HG03469 (cell line): ENCODE results near the gene RELT.

Experiments
- ATAC-seq: cut with Tn5 transposase; IDR thresholded peaks from one replicate; pipeline ENCODE4 v1.9.1; 2021; ENCODE audit warnings: mild to moderate bottlenecking, moderate library complexity, moderate number of reproducible peaks; ENCODE audit not compliant: unreplicated experiment

RELT gene

GRCh38 chr11:73401924-73402833 lies 26.0 kb downstream of the RELT start:
- no peak for ATAC-seq

GRCh38 chr11:73402834-73403185 lies 26.6 kb downstream of the RELT start:
- ATAC-seq = no peak

DNA sequence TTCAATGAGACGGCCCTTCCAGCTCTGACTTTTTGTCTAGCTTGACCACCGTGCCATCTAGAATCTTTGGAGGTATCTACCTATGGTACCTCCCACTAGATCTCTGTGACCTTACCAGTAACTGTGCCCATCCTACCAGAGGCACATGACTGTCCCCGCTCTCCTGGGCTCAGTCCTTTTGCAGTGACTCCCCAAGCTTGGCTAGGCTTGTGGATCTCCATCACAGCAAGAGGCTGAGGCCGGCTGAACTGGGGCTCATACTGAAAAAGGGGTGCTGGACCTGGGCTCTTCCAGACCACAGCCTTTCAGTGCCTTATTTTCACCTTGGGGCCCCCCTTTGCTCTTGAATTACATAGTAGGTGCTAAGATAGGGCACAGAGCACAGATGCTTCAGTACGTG lies 27.3 kb downstream of the RELT start:
- ATAC-seq = no peak

GRCh38 chr11:73404048-73404447 lies 27.8 kb downstream of the RELT start:
- ATAC-seq = no peak

DNA sequence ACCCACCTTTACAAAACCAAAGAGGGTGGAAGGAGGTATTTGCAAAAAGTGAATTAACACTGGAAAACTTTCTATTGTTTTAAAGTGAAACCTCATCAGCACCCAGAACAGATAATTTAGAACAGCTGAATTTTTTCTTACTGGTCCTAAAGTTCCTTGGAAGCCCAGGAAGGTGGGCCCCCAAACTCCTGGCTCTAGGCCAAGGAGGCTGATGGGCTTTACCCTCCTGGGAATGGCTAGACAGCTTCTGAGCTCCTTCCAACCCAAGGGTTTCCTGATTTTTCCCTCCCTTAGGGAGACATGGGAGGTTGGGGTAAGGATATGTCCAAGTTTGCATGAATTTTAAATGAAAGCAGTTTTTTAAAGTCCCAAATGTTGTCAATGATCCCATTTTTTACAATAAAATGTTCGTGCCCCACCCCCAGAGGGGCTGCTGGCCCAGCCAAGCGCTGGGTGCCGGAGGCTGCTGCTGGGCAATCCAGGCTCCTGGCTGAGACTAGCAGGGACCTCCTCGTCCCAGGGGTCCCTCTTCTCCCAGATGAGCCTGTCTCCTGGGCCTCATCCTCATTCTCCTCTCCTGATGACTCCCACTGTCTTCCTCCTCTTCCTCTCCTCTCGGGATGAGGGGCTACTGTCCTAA lies 28.4 kb downstream of the RELT start:
- no peak for ATAC-seq

GRCh38 chr11:73405146-73405510 lies 28.9 kb downstream of the RELT start:
- ATAC-seq = no peak

DNA sequence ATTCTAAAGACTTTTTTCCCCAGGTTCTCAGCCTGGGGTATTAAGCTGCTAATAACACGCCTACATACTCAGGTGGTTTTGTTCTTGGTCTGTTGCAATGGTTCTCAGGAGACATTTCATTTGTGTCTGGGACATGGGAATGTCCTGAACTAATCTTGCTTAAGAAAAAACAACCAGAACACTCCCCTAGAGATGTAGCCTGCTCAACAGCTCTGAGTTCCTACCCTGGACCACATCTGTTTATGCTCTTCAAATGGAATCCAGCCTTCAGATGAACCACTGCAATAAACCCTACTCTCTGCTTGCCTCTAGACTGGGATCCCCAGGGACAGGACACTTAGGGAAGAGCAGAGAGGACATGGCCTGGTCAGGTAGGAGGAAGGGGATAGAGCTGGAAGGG lies 29.9 kb downstream of the RELT start:
- no peak for ATAC-seq

DNA sequence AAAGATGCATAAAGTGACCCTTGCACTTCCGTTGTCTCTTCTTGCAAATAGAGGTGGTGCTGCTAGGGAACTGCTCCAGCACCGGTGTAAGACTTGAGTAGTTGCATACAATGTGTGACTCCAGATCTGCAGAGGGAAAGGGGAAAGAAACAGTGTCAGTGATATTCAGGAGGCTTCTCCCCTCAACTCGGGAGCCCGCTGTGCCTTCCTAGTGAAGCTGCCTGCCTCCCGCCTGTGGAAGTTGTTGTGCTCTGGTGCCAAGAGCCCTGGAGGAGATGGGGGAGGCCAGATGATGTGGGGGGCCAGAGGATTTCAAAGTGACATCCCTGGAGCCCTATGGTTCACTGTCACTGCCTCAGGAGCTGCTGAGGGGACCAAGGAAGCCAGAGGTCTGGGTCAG lies 30.4 kb downstream of the RELT start:
- ATAC-seq = no peak

GRCh38 chr11:73409431-73409830 lies 33.2 kb downstream of the RELT start:
- ATAC-seq = no peak

GRCh38 chr11:73410627-73411026 lies 34.4 kb downstream of the RELT start:
- no peak for ATAC-seq

DNA sequence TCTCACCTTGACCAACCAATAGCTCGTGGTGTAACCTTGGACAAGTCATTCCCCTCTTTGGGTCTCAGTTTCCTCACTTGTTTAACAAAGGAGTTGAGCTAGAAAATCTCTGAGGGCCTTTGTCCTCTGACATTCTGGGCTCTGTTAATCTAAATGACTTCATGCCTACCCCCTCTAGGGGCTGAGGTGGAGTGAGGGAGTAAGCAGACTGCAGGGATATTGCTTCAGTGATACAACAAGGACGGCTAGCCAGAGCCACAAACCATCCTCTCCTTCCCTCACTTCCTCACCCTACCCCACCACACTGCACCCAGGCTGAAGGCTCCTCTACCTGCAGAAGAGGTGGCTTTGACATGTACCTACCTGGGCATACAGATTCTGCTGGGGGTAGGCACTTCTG lies 34.8 kb downstream of the RELT start:
- no peak for ATAC-seq

- ATAC-seq = no peak
These were observed 36.1 kb downstream of the RELT start for GRCh38 chr11:73412308-73412707.

- ATAC-seq = no peak
These were observed 37.1 kb downstream of the RELT start for GRCh38 chr11:73413256-73413655.

GRCh38 chr11:73414977-73415651 lies 38.9 kb downstream of the RELT start:
- ATAC-seq = no peak

DNA sequence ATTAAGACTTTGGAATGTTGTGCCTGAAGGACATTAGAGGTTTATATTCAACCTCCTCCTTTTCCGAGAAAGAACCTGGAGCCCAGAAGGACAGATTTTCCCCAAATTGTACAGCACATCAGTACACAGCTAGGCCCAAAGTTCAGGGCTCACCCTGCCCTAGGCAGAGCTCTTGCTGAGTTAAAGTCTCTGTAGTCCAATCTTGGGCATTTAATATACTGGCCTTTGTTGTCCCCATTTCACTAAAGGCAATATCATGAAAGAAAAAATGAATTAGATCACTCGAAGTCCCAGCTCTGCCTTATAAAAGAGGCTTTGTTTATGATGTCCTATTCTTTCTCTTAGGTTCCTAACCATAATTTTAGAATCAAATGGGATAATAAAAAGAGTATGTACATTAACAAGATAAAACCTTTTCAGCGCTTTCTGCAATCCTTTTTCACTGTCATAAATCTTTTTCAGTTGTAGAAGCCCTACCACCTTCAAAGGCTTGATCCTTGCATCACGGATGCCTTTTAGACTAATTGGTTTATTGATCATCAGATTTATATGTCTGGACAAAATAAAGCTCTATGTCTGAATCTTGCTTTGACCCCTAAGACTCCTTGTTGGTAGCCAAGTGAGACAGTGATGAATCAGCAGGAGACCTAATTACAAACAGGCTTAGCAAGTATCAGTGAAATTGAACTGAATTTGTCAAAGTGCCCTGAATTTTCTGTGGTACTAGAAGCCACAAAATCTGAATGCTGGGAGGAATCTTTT lies 39.8 kb downstream of the RELT start:
- ATAC-seq = no peak

DNA sequence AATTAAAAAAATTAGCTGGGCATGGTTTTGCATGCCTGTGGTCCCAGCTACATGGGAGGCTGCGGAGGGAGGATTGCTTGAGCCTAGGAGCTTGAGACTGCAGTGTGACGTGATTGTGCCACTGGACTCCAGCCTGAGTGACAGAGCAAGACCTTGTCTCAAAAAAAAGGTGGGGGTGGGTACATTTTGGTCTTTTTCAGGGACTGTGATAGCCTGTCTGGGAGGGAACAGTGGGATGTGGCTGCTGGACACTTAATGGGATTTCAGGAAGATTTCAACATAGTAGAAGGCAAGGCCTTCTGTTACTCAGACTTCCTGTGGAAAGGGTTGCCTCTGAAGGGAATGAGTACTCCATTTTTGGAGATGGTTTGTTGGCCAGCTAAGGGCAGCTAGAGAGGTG lies 40.6 kb downstream of the RELT start:
- no peak for ATAC-seq

DNA sequence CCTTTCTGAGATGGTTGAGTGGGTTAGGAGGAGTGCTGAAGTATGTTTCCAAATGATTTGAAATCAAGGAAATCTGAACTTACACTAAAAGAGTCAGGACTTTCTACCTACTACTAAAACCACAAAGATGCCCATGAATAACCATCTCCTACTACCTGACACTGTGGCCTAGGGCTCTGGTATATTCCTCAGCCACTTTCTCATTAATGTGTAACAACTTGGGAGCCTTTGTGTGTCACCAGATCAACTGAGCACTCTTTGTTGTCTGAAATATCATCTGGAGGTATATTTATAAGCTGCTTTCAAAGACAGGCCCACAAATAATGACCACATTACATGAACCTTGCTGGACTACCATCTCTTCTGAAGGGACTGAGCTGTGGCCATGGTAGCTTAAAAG lies 43.9 kb downstream of the RELT start:
- ATAC-seq = no peak

DNA sequence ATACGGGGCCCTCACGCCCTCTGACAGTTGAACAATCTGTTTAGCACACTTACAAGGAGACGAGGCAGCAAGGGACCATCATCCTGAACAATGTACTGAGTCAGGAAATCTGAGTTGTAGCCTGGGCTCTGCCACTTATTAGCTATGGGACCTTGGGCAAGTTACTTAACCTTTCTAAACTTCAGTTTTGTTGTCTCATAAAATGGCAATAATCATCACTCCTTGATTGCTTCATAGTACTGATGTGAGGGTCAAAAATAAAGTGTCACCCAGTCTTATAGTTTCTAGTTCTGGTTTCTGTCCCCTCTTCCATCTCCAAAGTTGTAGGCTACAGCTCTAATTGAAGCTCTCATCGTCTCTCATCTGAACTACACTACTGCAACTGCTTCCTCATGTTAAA lies 46.7 kb downstream of the RELT start:
- ATAC-seq = no peak

DNA sequence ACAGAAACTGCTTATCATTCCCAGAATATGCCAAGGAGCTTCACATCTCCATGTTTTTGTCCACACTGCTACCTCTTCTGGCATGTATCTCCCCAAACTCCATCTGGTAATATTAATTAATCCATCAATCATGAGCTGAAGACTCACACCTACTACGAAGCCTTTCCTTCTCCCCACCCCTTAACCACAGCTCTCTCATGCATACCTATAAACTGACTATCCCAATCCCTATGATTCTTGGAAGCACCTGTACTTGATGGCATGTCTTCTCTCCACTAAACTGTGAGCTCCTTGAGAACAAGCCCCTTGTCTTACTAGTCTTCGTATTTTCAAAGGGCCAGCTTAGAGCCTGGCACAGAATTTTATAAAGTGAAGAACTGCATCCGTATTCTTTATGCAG lies 47.3 kb downstream of the RELT start:
- ATAC-seq = no peak

GRCh38 chr11:73425108-73425507 lies 48.9 kb downstream of the RELT start:
- ATAC-seq = no peak

DNA sequence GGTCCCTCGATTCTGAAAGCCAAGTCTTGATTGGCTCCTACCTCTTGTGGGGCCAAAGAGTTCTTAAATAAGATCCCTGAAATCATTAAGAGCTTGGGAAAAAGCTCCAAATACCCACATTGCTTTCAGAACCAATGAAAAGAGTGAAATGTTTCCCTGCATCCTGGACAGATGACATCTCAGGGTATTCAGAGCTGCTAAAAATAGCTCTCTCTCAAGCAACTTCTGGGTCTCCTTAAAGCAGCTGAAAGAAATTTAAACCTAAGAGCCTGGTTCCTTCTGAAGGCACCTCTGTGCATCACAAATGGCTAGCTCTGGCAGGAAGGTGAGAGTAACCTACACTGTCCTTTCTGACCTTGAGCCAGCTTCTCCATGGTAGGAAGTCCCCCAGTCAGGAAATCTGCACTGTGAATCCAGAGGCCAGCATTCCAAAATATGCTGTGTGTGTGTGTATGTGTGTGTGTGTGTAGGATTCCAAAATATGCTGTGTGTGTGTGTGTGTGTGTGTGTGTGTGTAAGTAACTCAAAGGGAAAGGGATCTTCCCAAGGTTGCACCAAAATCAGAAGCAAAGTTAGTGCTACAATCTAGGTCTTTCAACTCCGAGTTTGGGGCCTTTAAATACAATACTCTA lies 50.1 kb downstream of the RELT start:
- no peak for ATAC-seq
